H1 (cell line): Measurements from ENCODE around the gene STARD3. TPM values are rescaled to one million over a fixed set of nuclear protein-coding genes. Genes with fewer than 3 reads are reported as not detected.

ENCODE experiments used
- BACH1 ChIP-seq: IDR thresholded peaks from 2 replicates; pipeline ENCODE4 v1.6.1; 2012; ENCODE audit warnings: low read length, improper control_type of control experiment
- CBX8 ChIP-seq: fragments of 300-800, 300-1000 bp; sonication (generic); IDR thresholded peaks from 2 replicates; pipeline ENCODE4 v1.7.1; 2016; ENCODE audit warnings: low read depth, low read length, borderline replicate concordance
- CHD7 ChIP-seq: fragments of 300-600 bp; sonication (generic); IDR thresholded peaks from 2 replicates; pipeline ENCODE4 v1.7.1; 2012; ENCODE audit warnings: low read length, moderate library complexity, mild to moderate bottlenecking, inconsistent platforms; ENCODE audit not compliant: insufficient replicate concordance
- EGR1 ChIP-seq: IDR thresholded peaks from 2 replicates; pipeline ENCODE4 v1.6.1; 2011; ENCODE audit warnings: low read depth, low read length, borderline replicate concordance
- KDM5A ChIP-seq: fragments of 200-600 bp; IDR thresholded peaks from 2 replicates; pipeline ENCODE4 v1.7.1; 2012; ENCODE audit warnings: mild to moderate bottlenecking, low read length, inconsistent platforms, mixed read lengths
- POU5F1 ChIP-seq: IDR thresholded peaks from 2 replicates; pipeline ENCODE4 v1.6.1; 2011; ENCODE audit warnings: low read depth, mild to moderate bottlenecking, low read length, moderate library complexity
- RAD21 ChIP-seq, 2 experiments: IDR thresholded peaks in 1 of 2; conservative IDR thresholded peaks in 1 of 2; 2 replicates each; pipeline ENCODE4 v1.6.1; 2011; ENCODE audit warnings: low read depth in 2 of 2, low read length in 2 of 2, improper control_type of control experiment in 1 of 2, inconsistent platforms in 1 of 2, mild to moderate bottlenecking in 1 of 2, moderate library complexity in 1 of 2
- RFX5 ChIP-seq: IDR thresholded peaks from 2 replicates; pipeline ENCODE4 v1.6.1; 2011; ENCODE audit warnings: low read depth, low read length, improper control_type of control experiment, borderline replicate concordance
- SIN3A ChIP-seq, 2 experiments: IDR thresholded peaks in 1 of 2; conservative IDR thresholded peaks in 1 of 2; 2 replicates each; pipeline ENCODE4 v1.6.1; 2011 to 2012; ENCODE audit warnings: low read length in 2 of 2, improper control_type of control experiment in 1 of 2, low read depth in 1 of 2, mild to moderate bottlenecking in 1 of 2
- ZNF274 ChIP-seq: IDR thresholded peaks from 2 replicates; pipeline ENCODE4 v1.7.0; 2012; ENCODE audit warnings: low read length, borderline replicate concordance; ENCODE audit errors: extremely low read depth
- polyA plus RNA-seq, 7 experiments: library from polyadenylated mRNA; depleted of rRNA in 3 of 7; stranded (reverse) in 5 of 7; unstranded in 2 of 7; fragments of >200 nt in 5 of 7; fragments of 200-250 nt in 2 of 7; gene quantifications; 1 replicate in 5 of 7; 2 replicates in 1 of 7; 4 replicates in 1 of 7; pipeline versions ENCODE4 v1.2.1 to v1.2.3, GENCODE V29; 2011 to 2013; ENCODE audit warnings: missing spikeins in 2 of 7, mixed read lengths in 2 of 7
- total RNA-seq: library from RNA; stranded (reverse); fragmentation: NEBNext Ultra II Directional; extraction: Animal tissue kit (Norgen Biotek cat#: 25700); gene quantifications from 2 replicates; pipeline ENCODE4 v1.2.1, GENCODE V29; 2021

The STARD3 gene
- total and polyA plus RNA-seq, 2 of the 8 experiments (the other 6 are each of a cell fraction or from before 2014, with no cell fraction given) = 47.6 to 80.3 TPM

GRCh38 chr17:39625198-39625785 lies 11.7 kb upstream of the STARD3 start (continued):
- TF ChIP-seq CHD7 = no peak
- TF ChIP-seq SIN3A (conservative IDR thresholded peaks at IDR 0.05 in 1 of 2, IDR thresholded peaks at IDR 0.05 in 1 of 2; ENCODE audit: low read depth in 1 of 2, low read length in 2 of 2) = no peak
- no peak for TF ChIP-seq POU5F1
- no peak for TF ChIP-seq CBX8
- TF ChIP-seq KDM5A = no peak
- TF ChIP-seq RFX5 = no peak
- no peak for TF ChIP-seq ZNF274
- TF ChIP-seq BACH1 = no peak
- no peak for TF ChIP-seq EGR1
- TF ChIP-seq RAD21 (IDR thresholded peaks at IDR 0.05 in 1 of 2, conservative IDR thresholded peaks at IDR 0.05 in 1 of 2; ENCODE audit: low read depth in 2 of 2, low read length in 2 of 2) = no peak
